Rectal smooth muscle tissue (tissue), 1 donor: ENCODE data around the gene KIF24.
A peak's percentile ranks its signal among the peaks of the same experiment; 100 is the strongest.
"Not testable (repeated sequence)": the region's sequence is repeated elsewhere in the genome, so short reads cannot be mapped to it uniquely, and the experiment has no call there.

Source experiments
- H3K27ac ChIP-seq: one replicate; pipeline ENCODE4 v1.7.0; 2013; ENCODE audit warnings: low read depth, low read length, inconsistent platforms
- H3K27me3 ChIP-seq: one replicate; pipeline ENCODE4 v1.7.0; 2013; ENCODE audit warnings: low read length; ENCODE audit not compliant: control insufficient read depth, insufficient read depth
- H3K36me3 ChIP-seq: one replicate; pipeline ENCODE4 v1.7.0; 2013; ENCODE audit warnings: low read length; ENCODE audit not compliant: control insufficient read depth, insufficient read depth
- H3K4me1 ChIP-seq: one replicate; pipeline ENCODE4 v1.7.0; 2013; ENCODE audit warnings: low read length; ENCODE audit not compliant: control insufficient read depth, insufficient read depth
- H3K4me3 ChIP-seq: one replicate; pipeline ENCODE4 v1.7.0; 2013; ENCODE audit warnings: low read length
- H3K9ac ChIP-seq: one replicate; pipeline ENCODE4 v1.7.0; 2013; ENCODE audit warnings: low read length

KIF24 gene

GRCh38 chr9:34352122-34352652 lies 23.1 kb upstream of the KIF24 start:
- H3K27ac ChIP-seq, H3K27me3 ChIP-seq, H3K9ac ChIP-seq, H3K4me1 ChIP-seq, H3K36me3 ChIP-seq, H3K4me3 ChIP-seq: not testable (repeated sequence)

GRCh38 chr9:34349324-34349723 lies 20.3 kb upstream of the KIF24 start:
- no peak overlapping the region for H3K27ac ChIP-seq
- H3K4me3 ChIP-seq, result no peak overlapping the region
- no peaks in the 10 kb centered on the region for H3K36me3 ChIP-seq
- H3K9ac ChIP-seq, result no peak overlapping the region
- H3K27me3 ChIP-seq, result no peaks in the 10 kb centered on the region
- peaks cover 19% of the 10 kb centered on the region for H3K4me1 ChIP-seq

- Histone ChIP-seq H3K36me3 (no peaks in the 10 kb centered on the region), H3K4me3 (no peak overlapping the region), H3K27ac (no peak overlapping the region), H3K4me1 (peaks cover 33% of the 10 kb centered on the region), H3K9ac (no peak overlapping the region), H3K27me3 (no peaks in the 10 kb centered on the region)
Observed at GRCh38 chr9:34347800-34348158, 18.7 kb upstream of the KIF24 start.

DNA sequence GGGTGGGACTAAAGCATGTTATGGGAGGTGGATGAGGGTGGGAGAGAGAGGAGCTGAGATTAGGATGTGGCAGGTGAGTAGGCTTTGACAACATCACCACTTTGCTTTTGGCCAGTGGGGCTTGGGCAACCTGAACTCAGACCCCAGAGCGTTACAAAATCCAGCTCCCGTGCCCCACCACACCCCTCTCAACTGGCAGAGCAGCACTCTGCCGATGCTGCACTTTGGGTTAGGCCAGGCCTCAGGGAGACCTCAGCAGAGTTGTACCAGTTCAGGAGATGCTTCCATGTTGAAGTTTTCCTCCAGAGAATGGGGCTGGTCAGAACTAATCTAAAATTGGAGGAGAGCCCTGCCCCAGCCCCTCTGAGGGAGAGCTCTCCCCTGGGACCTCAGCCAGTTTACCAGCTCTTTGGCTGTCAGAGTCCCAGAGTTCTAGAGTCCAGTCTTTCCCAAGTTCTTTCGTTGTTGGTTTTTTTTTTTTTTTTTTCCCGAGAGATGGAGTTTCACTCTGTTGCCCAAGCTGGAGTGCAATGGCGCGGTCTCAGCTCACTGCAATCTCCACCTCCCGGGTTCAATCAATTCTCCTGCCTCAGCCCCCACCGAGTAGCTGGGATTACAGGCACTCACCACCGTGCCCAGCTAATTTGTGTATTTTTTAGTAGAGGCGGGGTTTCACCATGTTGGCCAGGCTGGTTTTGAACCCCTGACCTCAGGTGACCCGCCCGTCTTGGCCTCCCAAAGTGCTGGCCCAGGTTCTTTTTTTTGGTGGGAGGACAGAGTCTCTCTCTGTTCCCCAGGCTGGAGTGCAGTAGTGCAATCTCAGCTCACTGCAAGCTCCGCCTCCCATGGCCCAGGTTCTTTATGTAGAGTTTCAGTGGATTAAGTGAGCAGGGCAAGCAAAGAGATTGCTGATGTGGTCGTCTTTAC lies 18.1 kb upstream of the KIF24 start:
- no peak overlapping the region for H3K9ac ChIP-seq
- no peaks in the 10 kb centered on the region for H3K36me3 ChIP-seq
- H3K27me3 ChIP-seq, result no peaks in the 10 kb centered on the region
- peaks cover 39% of the 10 kb centered on the region for H3K4me1 ChIP-seq
- no peak overlapping the region for H3K4me3 ChIP-seq
- peak overlapping the region; percentile 66 for H3K27ac ChIP-seq

GRCh38 chr9:34343605-34344004 lies 14.5 kb upstream of the KIF24 start:
- H3K4me1 ChIP-seq, result peaks cover 48% of the 10 kb centered on the region
- H3K36me3 ChIP-seq, result peaks cover 7% of the 10 kb centered on the region
- no peak overlapping the region for H3K9ac ChIP-seq
- H3K27me3 ChIP-seq, result no peaks in the 10 kb centered on the region
- H3K27ac ChIP-seq, result peak overlapping the region; percentile 93
- no peak overlapping the region for H3K4me3 ChIP-seq

GRCh38 chr9:34343090-34343489 lies 14.0 kb upstream of the KIF24 start:
- H3K9ac ChIP-seq, result no peak overlapping the region
- H3K4me1 ChIP-seq, result peaks cover 48% of the 10 kb centered on the region
- H3K4me3 ChIP-seq, result no peak overlapping the region
- no peaks in the 10 kb centered on the region for H3K27me3 ChIP-seq
- H3K27ac ChIP-seq, result peak overlapping the region; percentile 93
- H3K36me3 ChIP-seq, result peaks cover 7% of the 10 kb centered on the region

DNA sequence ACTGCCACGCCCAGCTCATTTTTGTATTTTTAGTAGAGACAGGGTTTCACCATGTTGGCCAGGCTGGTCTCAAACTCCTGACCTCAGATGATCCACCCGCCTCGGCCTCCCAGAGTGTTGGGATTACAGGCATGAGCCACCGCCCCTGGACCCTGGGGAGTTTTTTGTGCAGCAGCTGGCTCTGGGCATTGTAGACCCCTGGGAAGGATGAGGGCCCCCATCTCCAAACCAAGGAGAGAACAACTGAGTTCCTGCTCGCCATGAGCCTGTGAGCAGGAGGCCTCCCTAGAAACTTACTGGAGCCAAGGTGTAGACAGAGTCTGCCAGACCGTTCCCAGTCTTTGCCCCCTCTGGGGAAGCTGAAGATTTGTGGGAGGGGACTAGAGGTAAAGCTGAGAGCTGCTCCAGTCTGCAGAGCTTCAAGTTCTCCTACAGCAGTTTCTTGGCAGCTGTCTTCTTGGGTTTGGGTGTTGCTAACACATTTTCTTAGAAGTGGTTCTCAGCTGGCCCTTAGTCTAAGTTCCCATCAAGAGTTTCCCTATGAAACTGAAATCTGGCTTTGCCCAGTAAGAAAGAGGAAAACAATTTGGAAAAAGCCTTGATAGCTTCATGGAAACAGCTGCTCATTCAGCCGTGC lies 12.7 kb upstream of the KIF24 start:
- H3K36me3 ChIP-seq, result peaks cover 7% of the 10 kb centered on the region

GRCh38 chr9:34338665-34339385 lies 9.8 kb upstream of the KIF24 start:
- H3K9ac ChIP-seq, result no peak overlapping the region
- peak overlapping the region; percentile 2 for H3K27ac ChIP-seq
- peaks cover 28% of the 10 kb centered on the region for H3K4me1 ChIP-seq
- peaks cover 7% of the 10 kb centered on the region for H3K36me3 ChIP-seq
- no peaks in the 10 kb centered on the region for H3K27me3 ChIP-seq
- H3K4me3 ChIP-seq, result no peak overlapping the region

More for the DNA sequence above, 12.7 kb upstream of the KIF24 start:
- H3K9ac ChIP-seq, result no peak overlapping the region
- no peaks in the 10 kb centered on the region for H3K27me3 ChIP-seq
- H3K27ac ChIP-seq, result peak overlapping the region; percentile 93
- H3K4me3 ChIP-seq, result no peak overlapping the region
- peaks cover 43% of the 10 kb centered on the region for H3K4me1 ChIP-seq

DNA sequence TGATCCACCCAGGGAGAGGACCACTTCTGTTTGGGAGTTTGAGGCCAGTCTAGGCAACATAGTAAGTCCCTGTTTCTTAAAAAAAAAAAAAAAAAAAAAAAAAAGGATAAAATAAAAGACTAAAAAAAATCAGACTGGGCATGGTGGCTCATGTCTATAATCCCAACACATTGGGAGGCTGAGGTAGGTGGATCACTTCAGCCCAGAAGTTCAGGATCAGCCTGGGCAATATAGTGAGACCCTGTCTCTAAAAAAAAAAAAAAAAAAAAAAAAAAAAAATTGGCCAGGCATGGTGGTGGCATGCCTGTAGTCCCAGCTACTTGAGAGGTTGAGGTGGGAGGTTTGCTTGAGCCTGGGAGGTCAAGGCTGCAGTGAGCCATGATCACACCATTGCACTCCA lies 9.0 kb upstream of the KIF24 start:
- not testable (repeated sequence) for H3K9ac ChIP-seq, H3K4me3 ChIP-seq, H3K36me3 ChIP-seq, H3K27me3 ChIP-seq
- Histone ChIP-seq H3K27ac (peak overlapping the region; percentile 2), H3K4me1 (peaks cover 21% of the 10 kb centered on the region)

DNA sequence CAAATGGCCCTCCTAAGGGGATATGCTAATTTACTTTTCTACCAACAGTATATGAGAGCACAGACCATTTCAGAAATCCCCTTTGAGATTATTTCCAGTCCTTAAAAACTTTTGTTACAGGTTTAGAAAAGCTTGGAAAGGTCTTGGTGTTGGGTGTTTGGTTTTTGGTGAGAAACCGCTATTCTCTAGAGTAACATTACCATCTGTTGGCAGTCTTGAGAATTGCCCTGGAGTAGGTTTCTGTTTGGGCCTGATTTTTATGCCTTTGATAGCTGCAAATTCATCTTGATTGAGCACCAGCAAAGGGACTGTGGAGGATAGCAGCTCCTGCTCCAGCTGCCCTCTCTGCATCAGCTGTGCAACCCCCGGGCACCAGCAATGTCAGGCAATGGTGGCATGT lies 8.3 kb upstream of the KIF24 start:
- peaks cover 7% of the 10 kb centered on the region for H3K36me3 ChIP-seq
- no peaks in the 10 kb centered on the region for H3K27me3 ChIP-seq
- H3K27ac ChIP-seq, result no peak overlapping the region
- peaks cover 14% of the 10 kb centered on the region for H3K4me1 ChIP-seq
- no peak overlapping the region for H3K9ac ChIP-seq
- H3K4me3 ChIP-seq, result no peak overlapping the region

- H3K27ac ChIP-seq, result no peak overlapping the region
- H3K36me3 ChIP-seq, result peaks cover 6% of the 10 kb centered on the region
- no peak overlapping the region for H3K9ac ChIP-seq
- H3K4me3 ChIP-seq, result no peak overlapping the region
- peaks cover 4% of the 10 kb centered on the region for H3K4me1 ChIP-seq
- no peaks in the 10 kb centered on the region for H3K27me3 ChIP-seq
Observed at GRCh38 chr9:34335376-34335775, 6.3 kb upstream of the KIF24 start.

GRCh38 chr9:34334916-34335315 lies 5.8 kb upstream of the KIF24 start:
- Histone ChIP-seq H3K27ac (no peak overlapping the region), H3K4me3 (no peak overlapping the region), H3K36me3 (peaks cover 3% of the 10 kb centered on the region), H3K4me1 (peaks cover 2% of the 10 kb centered on the region), H3K9ac (no peak overlapping the region), H3K27me3 (no peaks in the 10 kb centered on the region)
